Neural progenitor cell (in vitro differentiated cells): Measurements from ENCODE around the gene C6orf163. TPM values are rescaled to one million over a fixed set of nuclear protein-coding genes. Genes with fewer than 3 reads are reported as not detected.

Source experiments
- DNase-seq: peaks from one replicate; pipeline ENCODE4 v3.0.0-alpha.2; 2016; ENCODE audit warnings: low spot score
- H2AFZ ChIP-seq: fragments of 200-600 bp; sonication (generic); replicated peaks from 2 replicates; pipeline ENCODE4 v1.6.1; 2016; ENCODE audit warnings: antibody characterized with exemption
- H3F3A ChIP-seq: fragments of 200-600 bp; sonication (generic); 2 replicates; pipeline ENCODE4 v1.6.1; 2016; ENCODE audit warnings: antibody characterized with exemption, low read depth
- H3K27ac ChIP-seq: fragments of 200-600 bp; sonication (generic); 2 replicates; pipeline ENCODE4 v1.5.1; 2016; ENCODE audit warnings: mild to moderate bottlenecking
- H3K27me3 ChIP-seq: fragments of 200-600 bp; sonication (generic); 2 replicates; pipeline ENCODE4 v1.6.1; 2016; ENCODE audit warnings: mild to moderate bottlenecking, moderate library complexity
- H3K36me3 ChIP-seq: fragments of 200-600 bp; sonication (generic); 2 replicates; pipeline ENCODE4 v1.5.1; 2016
- H3K4me1 ChIP-seq: fragments of 200-600 bp; sonication (generic); 2 replicates; pipeline ENCODE4 v1.6.1; 2016; ENCODE audit warnings: mixed run types
- H3K4me2 ChIP-seq: fragments of 200-600 bp; sonication (generic); 2 replicates; pipeline ENCODE4 v1.6.1; 2016
- H3K4me3 ChIP-seq: fragments of 200-600 bp; sonication (generic); 2 replicates; pipeline ENCODE4 v1.5.1; 2016
- H3K79me2 ChIP-seq: fragments of 200-600 bp; sonication (generic); 2 replicates; pipeline ENCODE4 v1.6.1; 2016; ENCODE audit warnings: low read depth
- H3K9ac ChIP-seq: fragments of 200-600 bp; sonication (generic); 2 replicates; pipeline ENCODE4 v1.6.1; 2016
- H3K9me3 ChIP-seq: fragments of 200-600 bp; sonication (generic); 2 replicates; pipeline ENCODE4 v1.5.1; 2016; ENCODE audit warnings: low read depth
- H4K20me1 ChIP-seq: fragments of 200-600 bp; sonication (generic); 2 replicates; pipeline ENCODE4 v1.6.1; 2016; ENCODE audit warnings: low read depth
- H3K27ac Mint-ChIP-seq: 3 replicates; pipeline ENCODE4 v1.8.0; 2021; ENCODE audit warnings: mixed read lengths
- H3K27me3 Mint-ChIP-seq: 2 replicates; pipeline ENCODE4 v1.8.0; 2022; ENCODE audit warnings: low read depth, mild to moderate bottlenecking, inconsistent platforms, moderate library complexity, mixed read lengths; ENCODE audit not compliant: insufficient read depth
- H3K36me3 Mint-ChIP-seq: 3 replicates; pipeline ENCODE4 v1.8.0; 2021; ENCODE audit warnings: mixed read lengths
- H3K4me1 Mint-ChIP-seq: 3 replicates; pipeline ENCODE4 v1.8.0; 2021; ENCODE audit warnings: mixed read lengths
- H3K4me3 Mint-ChIP-seq: 3 replicates; pipeline ENCODE4 v1.8.0; 2021; ENCODE audit warnings: mild to moderate bottlenecking, moderate library complexity, mixed read lengths
- H3K9me3 Mint-ChIP-seq: 3 replicates; pipeline ENCODE4 v1.8.0; 2020; ENCODE audit warnings: mixed read lengths
- EZH2 ChIP-seq: fragments of 200-600 bp; sonication (generic); IDR thresholded peaks from 2 replicates; pipeline ENCODE4 v1.6.1; 2017; ENCODE audit warnings: antibody characterized with exemption, mild to moderate bottlenecking, moderate library complexity
- EZH2phosphoT487 ChIP-seq: fragments of 200-600 bp; sonication (generic); IDR thresholded peaks from 2 replicates; pipeline ENCODE4 v1.6.1; 2017; ENCODE audit warnings: antibody characterized with exemption
- total RNA-seq: library from RNA; depleted of rRNA; stranded (reverse); fragments of >200 nt; gene quantifications from 2 replicates; pipeline ENCODE4 v1.2.3, GENCODE V29; 2015; ENCODE audit warnings: low replicate concordance
- TF ChIP-seq, protein P1 (sequence below): fragments of 200-600 bp; sonication (generic); IDR thresholded peaks from 2 replicates; pipeline ENCODE4 v1.5.1; 2017; ENCODE audit warnings: antibody characterized with exemption, mild to moderate bottlenecking

C6orf163 gene
- total RNA-seq, 1 donor from 2014 or later, result 2.6 TPM

DNA sequence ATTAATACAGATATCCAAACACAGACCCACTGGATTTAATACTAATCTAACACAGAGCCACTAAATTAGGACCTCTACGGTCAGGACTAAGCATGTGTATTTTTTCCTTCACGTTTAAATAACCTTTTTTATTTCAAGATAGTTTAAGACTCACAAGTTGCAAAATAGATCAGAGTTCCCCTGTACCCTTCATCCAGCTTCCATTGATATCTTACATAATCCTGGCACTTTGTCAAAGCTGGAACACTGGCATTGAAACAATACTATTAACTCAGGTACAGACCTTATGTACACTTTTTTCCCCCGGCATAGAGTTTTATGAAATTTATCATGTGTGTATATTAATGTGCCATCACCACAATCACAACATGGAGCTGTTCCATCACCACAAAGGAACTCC lies 2.1 kb downstream of the C6orf163 start:
- Histone ChIP-seq H3K4me2 (no peak overlapping the region), H4K20me1 (peaks cover 7% of the 10 kb centered on the region), H3K27me3 (no peaks in the 10 kb centered on the region), H3K9ac (no peak overlapping the region), H3K4me3 (no peak overlapping the region), H2AFZ (no peak overlapping the region), H3K4me1 (no peaks in the 10 kb centered on the region), H3K79me2 (no peaks in the 10 kb centered on the region), H3F3A (no peaks in the 10 kb centered on the region), H3K36me3 (no peaks in the 10 kb centered on the region), H3K9me3 (no peaks in the 10 kb centered on the region), H3K27ac (no peak overlapping the region)
- TF ChIP-seq, protein P1, sequence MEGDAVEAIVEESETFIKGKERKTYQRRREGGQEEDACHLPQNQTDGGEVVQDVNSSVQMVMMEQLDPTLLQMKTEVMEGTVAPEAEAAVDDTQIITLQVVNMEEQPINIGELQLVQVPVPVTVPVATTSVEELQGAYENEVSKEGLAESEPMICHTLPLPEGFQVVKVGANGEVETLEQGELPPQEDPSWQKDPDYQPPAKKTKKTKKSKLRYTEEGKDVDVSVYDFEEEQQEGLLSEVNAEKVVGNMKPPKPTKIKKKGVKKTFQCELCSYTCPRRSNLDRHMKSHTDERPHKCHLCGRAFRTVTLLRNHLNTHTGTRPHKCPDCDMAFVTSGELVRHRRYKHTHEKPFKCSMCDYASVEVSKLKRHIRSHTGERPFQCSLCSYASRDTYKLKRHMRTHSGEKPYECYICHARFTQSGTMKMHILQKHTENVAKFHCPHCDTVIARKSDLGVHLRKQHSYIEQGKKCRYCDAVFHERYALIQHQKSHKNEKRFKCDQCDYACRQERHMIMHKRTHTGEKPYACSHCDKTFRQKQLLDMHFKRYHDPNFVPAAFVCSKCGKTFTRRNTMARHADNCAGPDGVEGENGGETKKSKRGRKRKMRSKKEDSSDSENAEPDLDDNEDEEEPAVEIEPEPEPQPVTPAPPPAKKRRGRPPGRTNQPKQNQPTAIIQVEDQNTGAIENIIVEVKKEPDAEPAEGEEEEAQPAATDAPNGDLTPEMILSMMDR, result no peak
- TF ChIP-seq EZH2, result no peak
- TF ChIP-seq EZH2phosphoT487, result no peak
- peaks cover 6% of the 10 kb centered on the region for H3K4me1 Mint-ChIP-seq
- no peaks in the 10 kb centered on the region for H3K27me3 Mint-ChIP-seq
- no peak overlapping the region for H3K27ac Mint-ChIP-seq
- no peak for DNase-seq
- H3K9me3 Mint-ChIP-seq, result no peaks in the 10 kb centered on the region
- H3K36me3 Mint-ChIP-seq, result no peaks in the 10 kb centered on the region
- no peak overlapping the region for H3K4me3 Mint-ChIP-seq

DNA sequence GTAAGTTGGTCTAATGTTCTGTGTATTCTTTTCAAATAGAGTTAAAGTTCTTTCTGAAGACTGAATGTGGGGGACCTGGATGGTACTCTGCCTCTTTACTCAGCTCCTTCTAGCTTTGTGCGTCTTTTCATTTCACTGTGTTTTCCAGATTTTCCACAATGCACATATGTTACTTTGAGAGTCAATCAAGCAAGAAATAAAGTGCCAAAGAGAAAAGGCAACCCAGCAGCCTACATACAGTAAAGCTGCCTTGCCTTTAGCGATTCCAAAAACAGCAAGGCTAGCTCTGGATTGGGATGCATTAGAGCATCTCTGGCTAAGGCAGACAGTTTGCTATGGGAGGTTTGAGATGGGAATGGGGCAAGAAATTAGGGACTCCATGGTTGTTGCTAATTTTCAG lies 5.3 kb downstream of the C6orf163 start:
- Histone ChIP-seq H3K9me3 (no peaks in the 10 kb centered on the region), H3K36me3 (no peaks in the 10 kb centered on the region), H4K20me1 (no peaks in the 10 kb centered on the region), H3K27ac (no peak overlapping the region), H3K4me3 (no peak overlapping the region), H3F3A (no peaks in the 10 kb centered on the region), H3K9ac (no peak overlapping the region), H3K4me1 (no peaks in the 10 kb centered on the region), H3K79me2 (no peaks in the 10 kb centered on the region), H3K27me3 (no peaks in the 10 kb centered on the region), H2AFZ (no peak overlapping the region), H3K4me2 (no peak overlapping the region)
- Mint-ChIP-seq H3K9me3 (no peaks in the 10 kb centered on the region), H3K27me3 (no peaks in the 10 kb centered on the region), H3K36me3 (no peaks in the 10 kb centered on the region), H3K4me1 (no peaks in the 10 kb centered on the region), H3K4me3 (no peak overlapping the region), H3K27ac (no peak overlapping the region)
- no peak for DNase-seq
- TF ChIP-seq EZH2 (no peak), EZH2phosphoT487 (no peak)
- TF ChIP-seq, protein P1, result no peak

DNA sequence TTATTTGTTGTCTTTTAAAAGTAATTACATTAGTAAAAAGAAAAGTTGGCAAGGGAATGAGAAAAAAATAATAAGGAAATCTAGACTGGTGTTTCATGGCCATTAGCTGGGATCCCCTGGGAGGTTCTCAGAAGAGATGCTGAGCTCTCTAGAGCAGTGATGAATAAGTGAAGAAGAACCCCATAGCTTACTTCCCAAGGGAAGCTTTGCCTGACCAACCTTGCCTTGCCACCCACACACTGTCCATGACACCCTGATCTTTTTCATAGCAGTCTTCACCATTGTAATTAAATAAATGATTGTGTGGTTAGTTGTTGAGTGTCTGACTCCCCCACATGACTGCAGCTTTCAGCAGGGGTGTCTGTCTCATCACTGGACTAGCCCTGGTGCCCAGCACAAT lies 5.9 kb downstream of the C6orf163 start:
- Histone ChIP-seq H3K27me3 (no peaks in the 10 kb centered on the region), H3F3A (no peaks in the 10 kb centered on the region), H2AFZ (no peak overlapping the region), H3K9ac (no peak overlapping the region), H3K27ac (no peak overlapping the region), H3K79me2 (no peaks in the 10 kb centered on the region), H3K4me2 (no peak overlapping the region), H4K20me1 (no peaks in the 10 kb centered on the region), H3K4me3 (no peak overlapping the region), H3K9me3 (no peaks in the 10 kb centered on the region), H3K36me3 (no peaks in the 10 kb centered on the region), H3K4me1 (no peaks in the 10 kb centered on the region)
- Mint-ChIP-seq H3K36me3 (no peaks in the 10 kb centered on the region), H3K27me3 (no peaks in the 10 kb centered on the region), H3K27ac (no peak overlapping the region), H3K4me3 (no peak overlapping the region), H3K4me1 (no peaks in the 10 kb centered on the region), H3K9me3 (no peaks in the 10 kb centered on the region)
- TF ChIP-seq EZH2phosphoT487, result no peak
- TF ChIP-seq, protein P1, result no peak
- no peak for TF ChIP-seq EZH2
- DNase-seq, result no peak
